Measurements from ENCODE around the gene AAMDC. TPM values are rescaled to one million over a fixed set of nuclear protein-coding genes. Genes with fewer than 3 reads are reported as not detected.
"Not testable (repeated sequence)": the region's sequence is repeated elsewhere in the genome, so short reads cannot be mapped to it uniquely, and the experiment has no call there.

The AAMDC gene
- total RNA-seq, 4 donors from 2014 or later, result 14.4 to 30.7 TPM; not detected in 2

DNA sequence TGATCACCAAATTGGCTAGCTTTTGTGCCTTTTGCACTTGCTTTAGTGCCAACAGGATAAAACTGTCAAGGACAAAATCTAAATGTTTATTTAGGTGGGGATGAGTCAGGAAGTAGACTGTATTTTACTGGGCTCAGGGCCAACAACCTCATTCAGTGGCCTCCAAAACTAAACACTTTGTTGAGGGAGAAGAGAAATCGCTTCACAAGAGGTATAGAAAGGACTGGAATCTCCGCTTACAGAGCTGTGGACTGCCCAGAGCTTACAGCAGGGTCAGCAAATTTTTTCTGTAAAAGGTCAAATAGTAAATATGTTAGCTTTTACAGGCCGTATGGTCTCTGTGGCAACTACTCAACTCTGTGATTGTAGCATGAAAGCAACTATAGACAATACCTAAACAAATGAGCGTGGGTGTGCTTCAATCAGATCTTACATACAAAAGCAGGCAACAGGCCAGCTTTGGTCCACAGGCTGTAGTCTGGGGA lies 93.4 kb downstream of the AAMDC start:
- WGBS, 2 donors (ENCODE audit: low coverage in 1 of 2), result 14 to 24% methylated on average over 1 to 4 of the region's 4 CpGs
- H3K4me1 ChIP-seq, result peaks cover 11 to 20% (median 16%) of the 10 kb centered on the region in 4 donors
- H3K9me3 ChIP-seq; in situ Hi-C loops (cut with MboI; ENCODE audit: low pct_ligation_motif_present in 1 of 4, low pct_unique_long_range_greater_than_20kb in 1 of 4, low sequenced_read_pairs in 3 of 4); H3K36me3 ChIP-seq; intact Hi-C loops (cut with DNase I; ENCODE audit: low total_unique reads); H3K4me3 ChIP-seq; H3K27me3 ChIP-seq: not testable (repeated sequence)
- TF ChIP-seq POLR2AphosphoS5 (IDR thresholded peaks at IDR 0.05), result peak in 1 of 3 donors; percentile 18
- peak; percentile 48 for DNase-seq
- H3K27ac ChIP-seq, result peak overlapping the region in 3 of 4 donors; percentile 32 to 66 (median 35)

- H3K36me3 ChIP-seq; H3K27ac ChIP-seq; H3K9me3 ChIP-seq; DNase-seq; H3K27me3 ChIP-seq; intact Hi-C loops (cut with DNase I; ENCODE audit: low total_unique reads); H3K4me3 ChIP-seq; in situ Hi-C loops (cut with MboI; ENCODE audit: low pct_ligation_motif_present in 1 of 4, low pct_unique_long_range_greater_than_20kb in 1 of 4, low sequenced_read_pairs in 3 of 4): not testable (repeated sequence)
- no CpG with 5 or more reads among the region's 2 CpGs for WGBS, 2 donors (ENCODE audit: low coverage in 1 of 2)
- H3K4me1 ChIP-seq, result peaks cover 11 to 20% (median 16%) of the 10 kb centered on the region in 4 donors
Measured at GRCh38 chr11:77917713-77918112, 96.8 kb downstream of the AAMDC start.

Small RNA genes within 50 kb of the gene (small RNA-seq; reads per million reads assigned to genes)
- gene AP002812.4, result 0 reads per million in 4 donors

Other genes starting within 250 kb of the AAMDC start
- 10 to 100 TPM in 1 of 4 donors, 1 to 10 TPM in 3; 2.6 to 10.2 (median 7.4) TPM for gene AQP11, start 231.2 kb upstream of the AAMDC start, total RNA-seq
- gene CLNS1A, start 183.3 kb upstream of the AAMDC start, total RNA-seq, result 10 to 100 TPM in 3 of 4 donors, 1 to 10 TPM in 1; 9.4 to 96.3 (median 60.6) TPM
- 10 to 100 TPM; 45.6 to 72.8 (median 58.1) TPM for gene RSF1, start 422 bp upstream of the AAMDC start, total RNA-seq
- 10 to 100 TPM in 3 of 4 donors, 1 to 10 TPM in 1; 3.8 to 45.9 (median 31.5) TPM for gene INTS4, start 173.5 kb downstream of the AAMDC start, total RNA-seq
- 1 to 10 TPM; 1.2 to 8.6 (median 5.1) TPM for gene KCTD14, start 202.1 kb downstream of the AAMDC start, total RNA-seq
- gene THRSP, start 242.7 kb downstream of the AAMDC start, total RNA-seq, result not detected